Purkinje cell (primary cell): ENCODE results near the gene ESF1. TPM values are rescaled to one million over a fixed set of nuclear protein-coding genes. Genes with fewer than 3 reads are reported as not detected.

Experiments used
- polyA plus RNA-seq: library from polyadenylated mRNA; unstranded; fragments of >200 nt; fragmentation: Nextera tagmentation; gene quantifications from 2 replicates; pipeline ENCODE4 v1.2.1, GENCODE V29; 2014

The ESF1 gene
- 38.7 and 44.8 TPM in 2 replicates for polyA plus RNA-seq

GRCh38 chr20:13784893-13785715, at the start of gene ESF1, which contains the start of gene NDUFAF5:
TSS of gene ESF1 (minus strand) at chr20:13784919. CDS start at chr20:13783140, 1,779 bp downstream.
TSS of gene NDUFAF5 (plus strand) at chr20:13785028. CDS start at chr20:13785069, 41 bp downstream.

Other genes with a start within 250 kb of the ESF1 start
- gene TASP1, start 146.0 kb downstream of the ESF1 start, polyA plus RNA-seq: 22.6 and 24.4 TPM in 2 replicates
- 92.6 and 103 TPM in 2 replicates for gene NDUFAF5, start 109 bp upstream of the ESF1 start, polyA plus RNA-seq
- gene SEL1L2, start 205.7 kb upstream of the ESF1 start, polyA plus RNA-seq: 2.1 and 5.0 TPM in 2 replicates
- 36.7 and 37.2 TPM in 2 replicates for gene MACROD2, start 210.6 kb upstream of the ESF1 start, polyA plus RNA-seq